Thyroid gland (tissue), 4 donors: ENCODE data around the gene TEKT1. TPM values are rescaled to one million over a fixed set of nuclear protein-coding genes. Genes with fewer than 3 reads are reported as not detected.
"Not testable (repeated sequence)": the region's sequence is repeated elsewhere in the genome, so short reads cannot be mapped to it uniquely, and the experiment has no call there.

Experiments
- DNase-seq, 2 donors: peaks; one replicate each; pipeline ENCODE4 v3.0.0-alpha.2; 2019
- H3K27ac ChIP-seq, 3 donors: fragments of 200-600 bp; sonication (generic); 1 replicate in 2 of 3; 2 replicates in 1 of 3; pipeline ENCODE4 v1.5.1; 2016 to 2019; ENCODE audit warnings: mild to moderate bottlenecking in 1 of 3, moderate library complexity in 1 of 3
- H3K27me3 ChIP-seq: fragments of 200-600 bp; sonication (generic); one replicate; pipeline ENCODE4 v1.5.1; 2019
- H3K36me3 ChIP-seq, 2 donors: fragments of 200-600 bp; sonication (generic); one replicate each; pipeline ENCODE4 v1.5.1; 2016 to 2019
- H3K4me1 ChIP-seq, 2 donors: fragments of 200-600 bp; sonication (generic); one replicate each; pipeline ENCODE4 v1.5.1; 2017 to 2019
- H3K4me3 ChIP-seq, 3 donors: fragments of 200-600 bp; sonication (generic); replicated peaks in 1 of 3; 1 replicate in 2 of 3; 2 replicates in 1 of 3; pipeline ENCODE4 v1.5.1; 2016; ENCODE audit warnings: mild to moderate bottlenecking in 1 of 3
- H3K9me3 ChIP-seq: fragments of 200-600 bp; sonication (generic); one replicate; pipeline ENCODE4 v1.5.1; 2017
- POLR2A ChIP-seq, 2 donors: fragments of 450-650 bp; IDR thresholded peaks; one replicate each; pipeline ENCODE4 v1.6.1; 2017; ENCODE audit warnings: antibody characterized with exemption in 2 of 2, mild to moderate bottlenecking in 2 of 2, moderate library complexity in 1 of 2
- WGBS, 2 donors: methylation state at CpG; one replicate each; pipeline ENCODE4 v1.1.5; 2017; 5-methylcytosine and 5-hydroxymethylcytosine counted together
- intact Hi-C: fragments of 100-400 bp; cut with DNase I; formaldehyde crosslinking; loops from one replicate; pipeline ENCODE4 v1.15.1; 2023
- total RNA-seq, 4 donors: library from RNA; depleted of rRNA; stranded (reverse); fragments of >200 nt; gene quantifications; one replicate each; pipeline ENCODE4 v1.2.3, GENCODE V29; 2016
- TF ChIP-seq, protein P1 (sequence below), 6 experiments: fragments of 200-600 bp in 3 of 6; fragments of 450-650 bp in 3 of 6; sonication (generic) in 3 of 6; IDR thresholded peaks; one replicate each; pipeline ENCODE4 v1.5.1; 2016 to 2019; ENCODE audit warnings: antibody characterized with exemption in 6 of 6, mild to moderate bottlenecking in 2 of 6, inconsistent platforms in 1 of 6, moderate library complexity in 1 of 6

Gene TEKT1
- total RNA-seq, 4 donors from 2014 or later = not detected

DNA sequence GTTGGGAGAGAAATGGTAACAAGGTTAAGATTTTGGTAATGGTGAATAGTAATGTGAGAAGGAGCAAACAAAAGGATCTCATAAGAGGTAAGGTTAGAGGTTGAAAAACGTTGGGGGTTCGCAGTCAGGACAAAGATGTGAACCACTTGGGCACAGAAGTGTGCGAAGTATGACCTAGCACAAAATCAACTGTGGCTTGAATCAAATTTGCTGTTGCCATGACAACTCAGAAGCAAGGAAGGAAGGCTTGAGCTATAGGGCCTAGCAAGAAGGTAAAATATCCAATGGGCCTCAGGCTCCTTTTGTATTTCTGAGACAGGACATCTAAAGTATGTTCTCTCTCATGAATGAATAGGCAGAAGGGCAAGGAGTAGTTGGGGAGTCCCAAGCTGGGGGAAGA lies 24.5 kb upstream of the TEKT1 start:
- no peak for TF ChIP-seq POLR2A (IDR thresholded peaks at IDR 0.05)
- TF ChIP-seq, protein P1, sequence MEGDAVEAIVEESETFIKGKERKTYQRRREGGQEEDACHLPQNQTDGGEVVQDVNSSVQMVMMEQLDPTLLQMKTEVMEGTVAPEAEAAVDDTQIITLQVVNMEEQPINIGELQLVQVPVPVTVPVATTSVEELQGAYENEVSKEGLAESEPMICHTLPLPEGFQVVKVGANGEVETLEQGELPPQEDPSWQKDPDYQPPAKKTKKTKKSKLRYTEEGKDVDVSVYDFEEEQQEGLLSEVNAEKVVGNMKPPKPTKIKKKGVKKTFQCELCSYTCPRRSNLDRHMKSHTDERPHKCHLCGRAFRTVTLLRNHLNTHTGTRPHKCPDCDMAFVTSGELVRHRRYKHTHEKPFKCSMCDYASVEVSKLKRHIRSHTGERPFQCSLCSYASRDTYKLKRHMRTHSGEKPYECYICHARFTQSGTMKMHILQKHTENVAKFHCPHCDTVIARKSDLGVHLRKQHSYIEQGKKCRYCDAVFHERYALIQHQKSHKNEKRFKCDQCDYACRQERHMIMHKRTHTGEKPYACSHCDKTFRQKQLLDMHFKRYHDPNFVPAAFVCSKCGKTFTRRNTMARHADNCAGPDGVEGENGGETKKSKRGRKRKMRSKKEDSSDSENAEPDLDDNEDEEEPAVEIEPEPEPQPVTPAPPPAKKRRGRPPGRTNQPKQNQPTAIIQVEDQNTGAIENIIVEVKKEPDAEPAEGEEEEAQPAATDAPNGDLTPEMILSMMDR (IDR thresholded peaks at IDR 0.05) = no peak
- WGBS, 2 donors = 58 to 63% methylated on average over 3 of the region's 3 CpGs
- Histone ChIP-seq H3K4me3 (no peak overlapping the region), H3K36me3 (no peaks in the 10 kb centered on the region), H3K9me3 (no peaks in the 10 kb centered on the region), H3K27ac (no peak overlapping the region), H3K4me1 (no peaks in the 10 kb centered on the region), H3K27me3 (no peaks in the 10 kb centered on the region)
- DNase-seq = no peak
- intact Hi-C loops = no loop called here

DNA sequence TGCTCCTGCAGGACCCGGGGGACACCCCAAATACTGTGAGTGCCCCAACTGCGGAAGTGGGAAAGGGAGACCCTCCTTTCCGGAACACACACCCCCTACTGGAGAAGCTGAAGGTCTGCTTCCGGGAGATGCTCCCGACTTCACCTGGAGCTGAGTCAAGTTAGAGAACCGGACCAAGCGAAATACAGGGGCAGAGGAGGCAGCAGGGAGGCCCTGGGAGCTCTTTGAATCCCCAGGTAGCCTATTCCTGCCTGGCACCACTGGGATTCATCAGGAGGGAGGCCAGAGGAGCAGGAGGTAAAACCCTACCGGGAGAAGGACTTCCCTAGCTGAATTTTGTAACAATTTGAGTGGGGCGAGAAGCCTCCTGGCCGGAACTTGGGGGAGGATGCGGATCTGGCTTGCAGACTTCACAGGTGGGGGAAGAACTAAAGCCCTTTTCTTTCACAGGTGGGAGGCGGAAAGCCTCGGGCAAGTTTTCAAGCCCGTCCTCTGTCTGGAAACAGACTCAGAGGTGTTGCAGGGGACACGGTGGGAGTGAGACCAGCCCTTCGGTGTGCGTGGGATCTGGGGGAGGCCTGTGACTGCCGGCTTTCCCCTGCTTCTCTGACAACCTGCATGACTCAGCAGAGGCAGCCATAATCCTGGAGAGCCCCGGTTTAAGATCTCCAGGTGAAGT lies 22.4 kb upstream of the TEKT1 start:
- H3K4me3 ChIP-seq = peak overlapping the region in 2 of 3 donors; percentile 24 to 25

DNA sequence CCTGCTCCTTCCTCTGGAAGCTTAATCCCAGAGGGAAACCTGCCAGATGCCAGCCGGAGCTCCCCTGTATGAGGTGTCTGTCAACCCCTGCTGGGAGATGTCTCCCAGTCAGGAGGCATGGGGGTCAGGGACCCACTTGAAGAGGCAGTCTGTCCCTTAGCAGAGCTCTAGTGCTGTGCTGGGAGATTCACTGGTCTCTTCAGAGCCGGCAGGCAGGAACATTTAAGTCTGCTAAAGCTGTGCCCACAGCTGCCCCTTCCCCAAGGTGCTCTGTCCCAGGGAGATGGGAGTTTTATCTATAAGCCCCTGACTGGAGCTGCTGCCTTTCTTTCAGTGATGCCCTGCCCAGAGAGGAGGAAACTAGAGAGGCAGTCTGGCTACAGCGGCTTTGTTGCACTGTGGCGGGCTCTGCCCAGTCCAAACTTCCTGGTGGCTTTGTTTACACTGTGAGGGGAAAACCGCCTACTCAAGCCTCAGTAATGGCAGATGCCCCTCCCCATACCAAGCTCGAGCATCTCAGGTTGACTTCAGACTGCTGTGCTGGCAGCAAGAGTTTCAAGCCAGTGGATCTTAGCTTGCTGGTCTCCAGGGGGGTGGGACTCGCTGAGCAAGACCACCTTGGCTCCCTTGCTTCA lies 17.1 kb upstream of the TEKT1 start:
- H3K9me3 ChIP-seq, H3K27ac ChIP-seq, DNase-seq, H3K27me3 ChIP-seq, H3K4me3 ChIP-seq, H3K36me3 ChIP-seq, H3K4me1 ChIP-seq: not testable (repeated sequence)
- intact Hi-C loops = loop anchor here (10.0 kb wide), 1 partner anchor 184 kb away; no protein-coding TSS in a partner anchor
- WGBS, 2 donors = 46 to 75% methylated on average over 5 to 6 of the region's 7 CpGs

More for the DNA sequence above, 22.4 kb upstream of the TEKT1 start:
- intact Hi-C loops = no loop called here
- DNase-seq = peak; percentile 37 to 59
- peak overlapping the region in 2 of 3 donors; percentile 12 to 22 for H3K27ac ChIP-seq
- no peaks in the 10 kb centered on the region for H3K36me3 ChIP-seq
- no peaks in the 10 kb centered on the region for H3K27me3 ChIP-seq
- no peaks in the 10 kb centered on the region for H3K9me3 ChIP-seq
- TF ChIP-seq, protein P1 (IDR thresholded peaks at IDR 0.05) = peak in 4 of 6 experiments; percentile 6 to 46 (median 33)
- peak in 1 of 2 donors; percentile 36 for TF ChIP-seq POLR2A (IDR thresholded peaks at IDR 0.05)
- WGBS, 2 donors = 35 to 36% methylated on average over 15 to 19 of the region's 19 CpGs
- H3K4me1 ChIP-seq = no peaks in the 10 kb centered on the region

DNA sequence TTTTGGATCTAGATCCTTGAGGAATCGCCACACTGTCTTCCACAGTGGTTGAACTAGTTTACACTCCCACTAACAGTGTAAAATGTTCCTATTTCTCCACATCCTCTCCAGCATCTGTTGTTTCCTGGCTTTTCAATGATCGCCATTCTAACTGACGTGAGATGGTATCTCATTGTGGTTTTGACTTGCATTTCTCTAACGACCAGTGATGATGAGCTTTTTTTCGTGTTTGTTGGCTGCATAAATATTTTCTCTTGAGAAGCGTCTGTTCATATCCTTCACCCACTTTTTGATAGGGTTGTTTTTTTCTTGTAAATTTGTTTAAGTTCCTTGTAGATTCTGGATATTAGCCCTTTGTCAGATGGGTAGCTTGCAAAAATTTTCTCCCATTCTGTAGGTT lies 14.6 kb upstream of the TEKT1 start:
- 78 to 81% methylated on average over 6 of the region's 6 CpGs for WGBS, 2 donors
- not testable (repeated sequence) for H3K27me3 ChIP-seq, H3K4me1 ChIP-seq, H3K36me3 ChIP-seq, DNase-seq, H3K27ac ChIP-seq, H3K4me3 ChIP-seq, H3K9me3 ChIP-seq
- intact Hi-C loops = loop anchor here (10.0 kb wide), 1 partner anchor 181 kb away; no protein-coding TSS in a partner anchor

DNA sequence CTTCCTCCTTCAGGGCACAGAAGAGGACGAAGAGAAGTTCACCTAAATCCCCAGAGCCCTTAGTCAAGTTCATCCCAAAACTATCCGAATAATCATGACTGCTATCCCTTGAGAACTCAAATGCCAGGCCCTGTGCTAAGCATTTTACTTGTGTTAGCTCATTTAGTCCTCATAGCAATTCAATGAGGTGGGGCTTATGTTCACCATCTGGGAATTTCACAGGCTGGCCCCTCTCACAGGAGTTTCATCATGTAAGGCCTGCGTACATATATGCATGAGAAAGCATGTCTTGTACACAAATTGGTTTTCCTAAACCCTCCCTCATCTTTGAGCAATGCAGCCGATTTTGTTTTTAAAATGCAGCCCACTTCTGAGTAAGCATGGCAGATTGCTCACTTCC lies 12.9 kb upstream of the TEKT1 start:
- H3K9me3 ChIP-seq, H3K4me3 ChIP-seq, H3K36me3 ChIP-seq, H3K4me1 ChIP-seq, H3K27me3 ChIP-seq, H3K27ac ChIP-seq, DNase-seq: not testable (repeated sequence)
- 70 to 83% methylated on average over 4 of the region's 4 CpGs for WGBS, 2 donors
- intact Hi-C loops = loop anchor here (10.0 kb wide), 1 partner anchor 180 kb away; no protein-coding TSS in a partner anchor

DNA sequence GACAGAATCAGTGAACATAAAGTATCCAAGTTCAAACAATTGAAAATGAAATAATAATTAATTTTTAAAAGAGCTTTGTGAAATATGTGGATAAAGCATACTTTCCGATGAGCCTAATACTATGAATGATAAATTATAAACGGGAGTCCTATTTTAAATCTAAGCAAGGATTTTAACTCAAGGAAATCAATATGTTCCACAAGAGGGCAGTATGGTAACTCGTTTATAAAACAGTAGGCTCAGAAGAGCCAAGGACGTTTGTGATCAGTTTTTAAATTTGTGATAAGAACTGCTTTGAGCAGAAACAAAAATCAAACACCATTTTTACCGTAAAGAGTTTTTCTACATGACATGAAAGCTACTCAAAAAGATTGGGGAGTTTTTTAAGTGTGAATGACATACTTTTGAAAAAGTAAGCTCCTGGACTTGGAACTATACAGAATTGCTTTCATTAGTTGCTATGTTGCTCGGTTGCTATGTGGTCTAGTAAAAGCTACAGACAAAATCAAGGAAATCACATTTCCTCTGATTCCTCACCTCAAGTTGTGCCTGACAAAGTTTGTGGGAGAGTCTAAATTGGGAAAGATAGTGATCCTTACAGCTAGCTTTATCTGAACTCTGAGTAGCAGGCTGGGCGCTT lies 11.8 kb upstream of the TEKT1 start:
- Histone ChIP-seq H3K36me3 (no peaks in the 10 kb centered on the region), H3K4me1 (peaks cover 0 to 3% of the 10 kb centered on the region in 2 donors), H3K27ac (no peak overlapping the region), H3K9me3 (no peaks in the 10 kb centered on the region), H3K4me3 (no peak overlapping the region), H3K27me3 (no peaks in the 10 kb centered on the region)
- 20 to 22% methylated on average over 7 of the region's 7 CpGs for WGBS, 2 donors
- TF ChIP-seq POLR2A (IDR thresholded peaks at IDR 0.05) = no peak
- TF ChIP-seq, protein P1 (IDR thresholded peaks at IDR 0.05) = peak in 5 of 6 experiments; percentile 7 to 64 (median 48)
- intact Hi-C loops = loop anchor here (10.0 kb wide), 1 partner anchor 179 kb away; no protein-coding TSS in a partner anchor
- DNase-seq = no peak

DNA sequence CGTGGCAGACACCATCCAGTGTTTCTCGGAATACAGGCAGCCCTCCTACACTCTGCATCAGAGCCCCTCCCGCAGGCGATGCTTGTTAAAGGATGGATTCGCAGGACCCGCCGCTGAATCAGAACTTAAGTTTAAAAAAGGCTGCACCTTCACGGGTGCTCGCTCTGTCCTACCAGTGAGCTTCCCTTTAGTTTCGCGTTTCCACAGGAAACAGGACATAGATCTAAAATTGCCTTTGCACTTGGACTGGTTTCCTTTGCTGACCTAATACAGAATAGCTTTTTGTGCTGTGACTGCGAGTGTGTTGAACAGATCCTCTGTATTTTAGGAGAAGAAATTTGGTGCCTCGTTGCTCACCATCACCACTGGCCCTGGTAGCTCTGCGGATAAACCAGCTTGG lies 10.2 kb upstream of the TEKT1 start:
- not testable (repeated sequence) for H3K4me1 ChIP-seq, DNase-seq, H3K9me3 ChIP-seq, H3K36me3 ChIP-seq, H3K27ac ChIP-seq, H3K4me3 ChIP-seq, H3K27me3 ChIP-seq
- intact Hi-C loops = loop anchor here (10.0 kb wide), 1 partner anchor 177 kb away; no protein-coding TSS in a partner anchor
- WGBS, 2 donors = 23 to 37% methylated on average over 7 to 8 of the region's 14 CpGs
